ENCODE data around the gene FNDC5.

DNA sequence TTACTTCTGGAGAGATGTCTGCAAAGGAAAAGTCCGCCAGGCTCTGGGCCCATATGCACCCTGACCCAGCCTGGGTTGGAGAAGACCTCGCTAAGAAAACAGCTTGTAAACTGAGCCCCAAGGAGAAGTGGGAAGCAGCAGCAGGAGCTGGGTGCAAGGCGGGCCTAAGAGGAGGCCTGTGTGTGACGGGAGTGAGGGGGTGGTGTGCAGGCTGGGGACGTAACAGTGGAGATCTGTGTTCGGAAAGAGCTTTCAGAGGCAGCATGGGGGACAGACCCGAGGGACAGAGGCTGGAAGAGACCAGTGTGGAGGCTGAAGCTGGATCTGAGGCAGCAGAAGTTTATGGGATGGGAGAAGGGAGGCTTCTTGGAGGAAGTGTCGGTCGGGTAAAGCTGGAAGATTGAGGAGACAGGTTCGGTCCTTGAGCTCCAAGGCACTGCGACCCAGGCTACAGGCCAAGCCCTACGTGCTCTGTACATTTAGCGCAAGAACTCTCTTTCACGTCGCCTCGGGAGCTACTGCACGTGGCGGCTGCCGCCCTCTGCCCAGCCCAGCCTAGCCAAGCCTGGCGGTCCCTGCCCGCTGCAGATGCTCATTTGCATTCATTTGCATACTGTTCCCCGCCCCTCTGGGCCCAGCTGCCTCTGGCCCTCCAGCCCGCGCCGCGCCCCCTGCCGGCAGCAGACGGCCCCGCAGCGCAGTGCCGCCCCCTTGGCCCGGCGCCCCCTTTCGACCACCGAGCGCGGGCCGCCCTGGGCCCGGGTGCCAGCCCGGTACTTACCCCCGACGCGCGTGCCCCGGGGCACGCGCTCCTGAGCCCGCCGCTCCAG is 21.9 kb upstream of the FNDC5 start:
- TF ChIP-seq EZH2phosphoT487 (IDR thresholded peaks at IDR 0.05; ENCODE audit: insufficient read depth, low read depth) = no peak
- TF ChIP-seq EZH2 (IDR thresholded peaks at IDR 0.05; ENCODE audit: insufficient read depth, poor library complexity, severe bottlenecking) = no peak
